Naive thymus-derived CD8-positive, alpha-beta T cell (primary cell): ENCODE data around the gene TRAPPC12. TPM values are rescaled to one million over a fixed set of nuclear protein-coding genes. Genes with fewer than 3 reads are reported as not detected.

Experiments
- ATAC-seq, 2 donors: fragments of 150-1000 bp; cut with Tn5 transposase in 1 of 2; sonication (Bioruptor Pico), chemical (Tn5 transposase) in 1 of 2; 1 replicate in 1 of 2; 2 replicates in 1 of 2; pipeline ENCODE4 v1.10.0; 2021; ENCODE audit warnings: mild to moderate bottlenecking in 2 of 2, moderate library complexity in 2 of 2
- POLR2A ChIA-PET: fragments of 350-600 bp; sonication (Branson Sonifier 250); formaldehyde crosslinking; loops from one replicate; lab custom pipeline; 2021; ENCODE audit warnings: antibody characterized with exemption; lab: Charles Lee
- DNase-seq, 10 donors: peaks; one replicate each; pipeline versions ENCODE4 v3.0.0 to v3.0.0-alpha.2; 2020 to 2022
- H3K27ac Mint-ChIP-seq, 10 donors: one replicate each; pipeline ENCODE4 v1.8.0; 2020 to 2022; ENCODE audit warnings: mild to moderate bottlenecking in 10 of 10, mixed read lengths in 10 of 10, moderate library complexity in 4 of 10, inconsistent platforms in 1 of 10
- H3K27me3 Mint-ChIP-seq, 5 donors: one replicate each; pipeline ENCODE4 v1.8.0; 2021 to 2022; ENCODE audit warnings: mixed read lengths in 5 of 5
- H3K36me3 Mint-ChIP-seq, 3 donors: one replicate each; pipeline ENCODE4 v1.8.0; 2020 to 2022; ENCODE audit warnings: mixed read lengths in 3 of 3, mild to moderate bottlenecking in 2 of 3, inconsistent platforms in 1 of 3
- H3K4me1 Mint-ChIP-seq, 4 donors: one replicate each; pipeline ENCODE4 v1.8.0; 2021 to 2022; ENCODE audit warnings: mixed read lengths in 4 of 4
- H3K4me3 Mint-ChIP-seq, 10 donors: one replicate each; pipeline ENCODE4 v1.8.0; 2020 to 2022; ENCODE audit warnings: mild to moderate bottlenecking in 10 of 10, mixed read lengths in 10 of 10, moderate library complexity in 6 of 10, inconsistent platforms in 1 of 10
- H3K9me3 Mint-ChIP-seq, 9 donors: one replicate each; pipeline ENCODE4 v1.8.0; 2020 to 2022; ENCODE audit warnings: mixed read lengths in 9 of 9, mild to moderate bottlenecking in 3 of 9, inconsistent platforms in 1 of 9, moderate library complexity in 1 of 9
- polyA plus RNA-seq, 3 donors: library from polyadenylated mRNA; unstranded; fragments of 300-500 nt; fragmentation: Illumina TruSeq; gene quantifications; one replicate each; pipeline ENCODE4 v1.2.3, GENCODE V29; 2021
- total RNA-seq, 8 experiments: library from RNA in 2 of 8; stranded (reverse) in 2 of 8; gene quantifications; one replicate each; pipeline ENCODE4 v1.2.3 and lab custom pipeline; 2021 to 2026

The TRAPPC12 gene
- total RNA-seq (100 to 1,000 TPM; 150 to 162 TPM), polyA plus RNA-seq (10 to 100 TPM; 23.8 to 44.0 (median 34.0) TPM), total RNA-seq (lab: John Stamatoyannopoulos, UW) (45.8 to 105 (median 72.2) reads per million in 6 experiments)

GRCh38 chr2:3379647-3380534, at the start of gene TRAPPC12:
Gene TRAPPC12, plus strand, starts transcription at chr2:3379694. Its CDS starts 7,930 bp downstream, at chr2:3387624.
- H3K36me3 Mint-ChIP-seq: peaks cover 0 to 26% (median 0%) of the 10 kb centered on the region in 3 donors
- POLR2A ChIA-PET: interaction anchor here (0.9 to 2.9 kb wide), 6 partner anchors 137 to 273 kb away, joined by 3 to 17 read pairs (median 6); partner anchors contain the start of genes ADI1, RNASEH1 and RPS7
- peak; percentile 74 to 81 for ATAC-seq
- peak within 1 kb of the TSS; percentile 95 to 99 (median 98) for H3K27ac Mint-ChIP-seq
- peaks cover 18 to 71% (median 57%) of the 10 kb centered on the region in 4 donors for H3K4me1 Mint-ChIP-seq
- H3K9me3 Mint-ChIP-seq: peaks cover 0 to 4% (median 0%) of the 10 kb centered on the region in 9 donors
- peak within 1 kb of the TSS; percentile 92 to 99 (median 97) for H3K4me3 Mint-ChIP-seq
- no peaks in the 10 kb centered on the region for H3K27me3 Mint-ChIP-seq
- DNase-seq: peak; percentile 87 to 95 (median 92)

DNA sequence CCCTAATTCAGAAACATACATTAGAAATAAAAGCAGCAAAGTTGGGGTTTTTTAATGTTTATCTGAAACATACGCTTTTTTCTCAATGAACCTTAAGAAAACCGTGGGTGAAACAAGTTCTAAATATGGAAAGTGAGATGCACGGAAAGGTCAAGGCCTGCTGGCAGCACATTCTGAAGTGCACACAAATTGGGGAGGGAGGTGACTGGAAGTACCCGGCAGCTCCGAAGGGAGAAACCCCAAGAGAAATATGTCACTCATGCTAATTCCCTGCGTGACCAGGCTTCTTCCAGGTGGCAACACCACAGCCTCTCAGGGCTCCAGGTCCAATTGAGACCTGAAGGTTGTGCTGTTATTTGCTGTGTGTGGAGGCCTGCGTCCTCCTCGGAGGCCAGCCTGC, 47.4 kb upstream of the TRAPPC12 start:
- Mint-ChIP-seq H3K9me3 (peaks cover 0 to 11% (median 0%) of the 10 kb centered on the region in 9 donors), H3K4me3 (no peak overlapping the region), H3K36me3 (peaks cover 13 to 64% (median 38%) of the 10 kb centered on the region in 3 donors), H3K4me1 (peaks cover 1 to 17% (median 14%) of the 10 kb centered on the region in 4 donors), H3K27me3 (no peaks in the 10 kb centered on the region), H3K27ac (peak overlapping the region in 1 of 10 donors; percentile 46)
- POLR2A ChIA-PET: no interaction called here
- DNase-seq: no peak
- no peak for ATAC-seq

GRCh38 chr2:3334392-3335345, 44.8 kb upstream of the TRAPPC12 start:
- DNase-seq (no peak), ATAC-seq (no peak)
- POLR2A ChIA-PET: no interaction called here
- peaks cover 13 to 64% (median 37%) of the 10 kb centered on the region in 3 donors for H3K36me3 Mint-ChIP-seq
- peak overlapping the region in 1 of 10 donors; percentile 41 for H3K27ac Mint-ChIP-seq
- H3K27me3 Mint-ChIP-seq: no peaks in the 10 kb centered on the region
- H3K4me3 Mint-ChIP-seq: no peak overlapping the region
- peaks cover 0 to 11% (median 0%) of the 10 kb centered on the region in 9 donors for H3K9me3 Mint-ChIP-seq
- H3K4me1 Mint-ChIP-seq: peaks cover 1 to 11% (median 9%) of the 10 kb centered on the region in 4 donors

DNA sequence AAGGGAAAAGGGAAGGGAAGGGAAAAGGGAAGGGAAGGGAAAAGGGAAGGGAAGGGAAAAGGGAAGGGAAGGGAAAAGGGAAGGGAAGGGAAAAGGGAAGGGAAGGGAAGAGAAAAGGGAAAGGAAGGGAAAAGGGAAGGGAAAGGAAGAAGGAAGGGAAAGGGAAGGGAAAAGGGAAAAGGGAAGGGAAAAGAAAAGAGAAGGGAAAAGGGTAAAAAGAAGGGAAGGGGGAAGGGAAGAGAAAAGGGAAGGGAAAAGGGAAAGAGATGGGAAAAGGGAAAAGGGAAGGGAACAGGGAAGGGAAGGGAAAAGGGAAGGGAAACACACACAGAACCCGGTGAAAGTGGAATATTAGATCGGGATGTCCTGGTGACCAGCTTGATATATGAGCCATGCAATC, 42.6 kb upstream of the TRAPPC12 start:
- no peaks in the 10 kb centered on the region for H3K9me3 Mint-ChIP-seq
- ATAC-seq (no peak), DNase-seq (no peak)
- H3K27me3 Mint-ChIP-seq: no peaks in the 10 kb centered on the region
- no peak overlapping the region for H3K4me3 Mint-ChIP-seq
- H3K4me1 Mint-ChIP-seq: peaks cover 0 to 4% (median 2%) of the 10 kb centered on the region in 4 donors
- peaks cover 0 to 58% (median 30%) of the 10 kb centered on the region in 3 donors for H3K36me3 Mint-ChIP-seq
- no peak overlapping the region for H3K27ac Mint-ChIP-seq
- POLR2A ChIA-PET: no interaction called here

GRCh38 chr2:3338340-3338739, 41.2 kb upstream of the TRAPPC12 start:
- Mint-ChIP-seq H3K4me1 (peaks cover 1 to 7% (median 4%) of the 10 kb centered on the region in 4 donors), H3K36me3 (peaks cover 0 to 50% (median 17%) of the 10 kb centered on the region in 3 donors), H3K9me3 (no peaks in the 10 kb centered on the region), H3K4me3 (no peak overlapping the region), H3K27ac (no peak overlapping the region), H3K27me3 (no peaks in the 10 kb centered on the region)
- no peak for ATAC-seq
- DNase-seq: no peak
- POLR2A ChIA-PET: no interaction called here

GRCh38 chr2:3340144-3340543, 39.4 kb upstream of the TRAPPC12 start:
- H3K4me3 Mint-ChIP-seq: no peak overlapping the region
- no peak overlapping the region for H3K27ac Mint-ChIP-seq
- no peaks in the 10 kb centered on the region for H3K9me3 Mint-ChIP-seq
- H3K36me3 Mint-ChIP-seq: peaks cover 0 to 41% (median 8%) of the 10 kb centered on the region in 3 donors
- DNase-seq (no peak), ATAC-seq (no peak)
- no peaks in the 10 kb centered on the region for H3K27me3 Mint-ChIP-seq
- POLR2A ChIA-PET: no interaction called here
- peaks cover 0 to 7% (median 3%) of the 10 kb centered on the region in 4 donors for H3K4me1 Mint-ChIP-seq

DNA sequence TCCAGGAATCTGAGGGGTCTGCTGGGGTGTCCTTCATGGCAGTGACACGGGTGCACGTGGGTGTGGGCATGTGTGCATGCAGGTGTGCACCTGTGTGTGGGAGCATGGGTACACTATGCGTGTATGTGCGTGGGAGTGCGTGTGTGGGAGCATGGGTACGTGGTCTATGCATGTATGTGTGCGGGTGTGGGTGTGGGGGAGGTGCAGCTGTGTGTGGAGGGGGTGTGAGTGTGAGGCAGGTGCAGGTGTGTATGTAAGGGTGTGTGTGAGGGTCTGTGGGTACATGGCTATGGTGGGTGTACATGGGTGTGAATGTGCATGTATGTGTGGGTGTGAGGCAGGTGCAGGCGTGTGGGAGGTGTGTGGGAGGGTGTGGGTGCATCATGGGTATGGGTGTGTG, 38.2 kb upstream of the TRAPPC12 start:
- H3K4me1 Mint-ChIP-seq: peaks cover 0 to 7% (median 3%) of the 10 kb centered on the region in 4 donors
- no peak for ATAC-seq
- POLR2A ChIA-PET: no interaction called here
- H3K4me3 Mint-ChIP-seq: no peak overlapping the region
- H3K27me3 Mint-ChIP-seq: no peaks in the 10 kb centered on the region
- H3K36me3 Mint-ChIP-seq: peaks cover under 1 to 42% (median 6%) of the 10 kb centered on the region in 3 donors
- H3K9me3 Mint-ChIP-seq: no peaks in the 10 kb centered on the region
- peak overlapping the region in 2 of 10 donors; percentile 11 to 41 for H3K27ac Mint-ChIP-seq
- DNase-seq: no peak

- Mint-ChIP-seq H3K4me1 (peaks cover 0 to 6% (median 3%) of the 10 kb centered on the region in 4 donors), H3K27me3 (no peaks in the 10 kb centered on the region), H3K9me3 (peaks cover 0 to 1% (median 0%) of the 10 kb centered on the region in 9 donors), H3K4me3 (no peak overlapping the region), H3K27ac (peak overlapping the region in 2 of 10 donors; percentile 11 to 27), H3K36me3 (peaks cover 9 to 45% (median 16%) of the 10 kb centered on the region in 3 donors)
- no peak for DNase-seq
- ATAC-seq: no peak
- POLR2A ChIA-PET: no interaction called here
Observed at GRCh38 chr2:3342324-3342723, 37.2 kb upstream of the TRAPPC12 start.

DNA sequence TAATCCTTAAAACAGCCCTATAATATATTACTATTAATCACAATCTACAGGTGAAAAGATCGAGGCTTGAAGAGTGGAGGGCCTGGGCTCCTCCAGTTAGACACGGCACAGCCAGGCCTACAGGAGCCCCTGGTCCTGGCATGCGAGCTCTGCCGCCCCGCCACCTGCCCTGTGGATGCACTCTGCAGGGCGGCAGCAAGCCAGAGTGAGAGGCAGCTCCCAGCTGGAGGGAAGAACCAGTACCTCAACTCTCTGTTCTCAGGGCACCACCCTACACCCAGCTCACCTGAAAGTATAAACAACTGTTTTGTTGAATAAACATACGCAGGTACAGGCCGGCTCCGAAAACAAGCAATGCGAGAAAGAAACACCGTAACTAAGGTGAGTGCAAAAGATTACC, 36.5 kb upstream of the TRAPPC12 start:
- DNase-seq: no peak
- no peak for ATAC-seq
- no peak overlapping the region for H3K4me3 Mint-ChIP-seq
- H3K4me1 Mint-ChIP-seq: peaks cover 0 to 5% (median 5%) of the 10 kb centered on the region in 4 donors
- H3K27ac Mint-ChIP-seq: no peak overlapping the region
- POLR2A ChIA-PET: no interaction called here
- H3K27me3 Mint-ChIP-seq: no peaks in the 10 kb centered on the region
- peaks cover 0 to 8% (median 0%) of the 10 kb centered on the region in 9 donors for H3K9me3 Mint-ChIP-seq
- H3K36me3 Mint-ChIP-seq: peaks cover 15 to 51% (median 23%) of the 10 kb centered on the region in 3 donors

GRCh38 chr2:3344897-3345296, 34.6 kb upstream of the TRAPPC12 start:
- DNase-seq (no peak), ATAC-seq (no peak)
- POLR2A ChIA-PET: no interaction called here
- no peak overlapping the region for H3K4me3 Mint-ChIP-seq
- H3K27ac Mint-ChIP-seq: no peak overlapping the region
- peaks cover 15 to 52% (median 30%) of the 10 kb centered on the region in 3 donors for H3K36me3 Mint-ChIP-seq
- H3K27me3 Mint-ChIP-seq: no peaks in the 10 kb centered on the region
- peaks cover 0 to 9% (median 0%) of the 10 kb centered on the region in 9 donors for H3K9me3 Mint-ChIP-seq
- H3K4me1 Mint-ChIP-seq: peaks cover 0 to 5% (median 5%) of the 10 kb centered on the region in 4 donors

GRCh38 chr2:3345621-3346020, 33.9 kb upstream of the TRAPPC12 start:
- peaks cover 0 to 10% (median 2%) of the 10 kb centered on the region in 9 donors for H3K9me3 Mint-ChIP-seq
- H3K4me1 Mint-ChIP-seq: peaks cover 0 to 6% (median 5%) of the 10 kb centered on the region in 4 donors
- no peak overlapping the region for H3K4me3 Mint-ChIP-seq

DNA sequence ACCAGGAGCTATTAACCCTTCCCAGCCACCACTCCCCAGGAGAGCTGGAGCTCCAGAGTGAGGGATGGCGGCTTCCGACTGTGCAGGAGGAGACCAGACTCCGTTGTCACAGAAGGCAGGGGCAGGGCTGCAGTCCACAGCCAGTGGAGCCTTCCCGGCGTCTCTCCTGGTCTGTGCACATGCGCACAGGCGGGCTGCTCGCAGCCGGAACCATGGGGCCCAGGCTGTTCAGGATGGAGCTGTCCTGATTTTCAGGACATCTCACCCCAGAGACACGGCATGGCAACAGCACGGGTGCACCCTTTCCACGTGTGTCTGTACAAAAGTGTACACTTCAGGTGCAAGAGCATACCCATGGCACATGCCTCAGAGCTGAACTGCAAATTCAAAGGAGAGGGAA, 30.7 kb upstream of the TRAPPC12 start:
- no peaks in the 10 kb centered on the region for H3K27me3 Mint-ChIP-seq
- no peak overlapping the region for H3K4me3 Mint-ChIP-seq
- peaks cover 0 to 15% (median 8%) of the 10 kb centered on the region in 9 donors for H3K9me3 Mint-ChIP-seq
- DNase-seq: no peak
- peaks cover 0 to 4% (median 2%) of the 10 kb centered on the region in 4 donors for H3K4me1 Mint-ChIP-seq
- H3K27ac Mint-ChIP-seq: peak overlapping the region in 1 of 10 donors; percentile 11
- POLR2A ChIA-PET: no interaction called here
- no peak for ATAC-seq
- H3K36me3 Mint-ChIP-seq: peaks cover 44 to 67% (median 55%) of the 10 kb centered on the region in 3 donors

More at GRCh38 chr2:3345621-3346020, 33.9 kb upstream of the TRAPPC12 start:
- DNase-seq (no peak), ATAC-seq (no peak)
- no peak overlapping the region for H3K27ac Mint-ChIP-seq
- POLR2A ChIA-PET: no interaction called here
- peaks cover 21 to 55% (median 36%) of the 10 kb centered on the region in 3 donors for H3K36me3 Mint-ChIP-seq
- no peaks in the 10 kb centered on the region for H3K27me3 Mint-ChIP-seq
